ENCODE data around the gene SLC20A1. TPM values are rescaled to one million over a fixed set of nuclear protein-coding genes. Genes with fewer than 3 reads are reported as not detected.
"Not testable (repeated sequence)": the region's sequence is repeated elsewhere in the genome, so short reads cannot be mapped to it uniquely, and the experiment has no call there.

The SLC20A1 gene
- polyA plus RNA-seq (ENCODE audit: insufficient read length in 4 of 4), result 10 to 100 TPM; 26.7 to 47.8 (median 43.9) TPM

DNA sequence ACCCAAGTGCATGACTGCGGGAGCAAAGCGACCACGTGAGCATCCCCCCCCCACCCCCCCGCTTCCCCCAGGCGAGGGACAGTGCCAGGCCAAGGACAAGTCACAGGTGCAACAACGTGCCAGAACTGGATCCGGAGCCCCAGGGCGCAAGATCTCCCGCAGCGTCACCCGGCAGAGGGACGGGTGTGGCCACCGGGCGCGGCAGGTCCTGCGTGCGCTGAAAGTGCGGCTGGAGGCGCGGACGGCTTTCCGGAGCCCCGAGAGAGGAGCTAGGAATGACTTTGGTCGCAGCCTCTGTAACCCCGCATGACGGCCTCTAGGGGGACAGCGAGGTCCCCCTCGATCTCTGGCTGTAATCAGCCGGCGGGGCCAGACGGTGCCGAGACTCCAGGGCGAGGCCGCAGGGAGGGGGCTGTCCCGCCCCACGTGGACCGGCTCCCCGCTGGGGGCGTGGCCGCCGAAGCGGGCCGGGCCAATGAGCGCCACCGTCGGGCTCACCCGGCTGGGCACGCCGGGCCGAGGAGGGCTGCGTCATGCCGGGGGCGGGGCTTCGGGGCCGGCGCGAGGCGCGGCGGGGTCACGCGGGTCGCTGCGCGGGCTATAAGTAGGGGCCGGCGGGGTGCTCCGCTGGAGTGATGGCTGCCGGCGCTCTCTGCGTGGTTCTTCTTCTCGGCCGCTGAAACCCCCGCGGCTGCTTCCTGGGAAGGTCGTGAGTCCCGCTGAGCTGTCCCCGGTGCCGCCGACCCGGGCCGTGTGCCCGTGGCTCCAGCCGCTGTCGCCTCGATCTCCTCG, at the start of gene SLC20A1:
TSS of gene SLC20A1 (plus strand) at position 630 of the 792 bp plus-strand sequence. CDS start 890 bp downstream, outside the sequence.
- DNase-seq (ENCODE audit: low read depth in 4 of 4, low spot score in 3 of 4), result peak; percentile 75 to 83 (median 82)

- no peak for DNase-seq (ENCODE audit: low read depth in 4 of 4, low spot score in 3 of 4)
These were observed 48.0 kb upstream of the SLC20A1 start for GRCh38 chr2:112597537-112598322.

GRCh38 chr2:112600634-112601033, 45.1 kb upstream of the SLC20A1 start:
- no peak for DNase-seq (ENCODE audit: low read depth in 4 of 4, low spot score in 3 of 4)

DNA sequence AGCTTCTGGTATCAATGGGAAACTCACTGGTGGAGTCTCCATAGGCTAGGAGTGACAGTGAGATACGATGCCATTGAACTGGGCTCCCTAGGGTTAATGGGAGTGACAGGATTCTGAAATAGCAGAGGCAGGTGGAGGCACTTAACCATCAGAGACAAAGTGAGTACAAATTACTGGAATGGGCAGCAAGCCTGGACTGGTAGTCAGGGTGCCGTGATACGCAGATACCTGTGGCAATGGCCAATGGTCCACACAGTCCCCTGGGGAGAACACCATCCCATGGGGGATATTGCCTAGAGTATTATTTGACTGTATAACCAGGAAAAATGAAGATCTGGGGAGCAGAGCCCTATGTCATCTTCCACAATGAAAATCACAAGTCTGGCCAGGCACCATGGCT, 44.0 kb upstream of the SLC20A1 start:
- DNase-seq (ENCODE audit: low read depth in 4 of 4, low spot score in 3 of 4), result no peak

GRCh38 chr2:112602917-112603316, 42.8 kb upstream of the SLC20A1 start:
- no peak for DNase-seq (ENCODE audit: low read depth in 4 of 4, low spot score in 3 of 4)

GRCh38 chr2:112603731-112604130, 42.0 kb upstream of the SLC20A1 start:
- no peak for DNase-seq (ENCODE audit: low read depth in 4 of 4, low spot score in 3 of 4)

GRCh38 chr2:112604952-112605351, 40.8 kb upstream of the SLC20A1 start:
- no peak for DNase-seq (ENCODE audit: low read depth in 4 of 4, low spot score in 3 of 4)

DNA sequence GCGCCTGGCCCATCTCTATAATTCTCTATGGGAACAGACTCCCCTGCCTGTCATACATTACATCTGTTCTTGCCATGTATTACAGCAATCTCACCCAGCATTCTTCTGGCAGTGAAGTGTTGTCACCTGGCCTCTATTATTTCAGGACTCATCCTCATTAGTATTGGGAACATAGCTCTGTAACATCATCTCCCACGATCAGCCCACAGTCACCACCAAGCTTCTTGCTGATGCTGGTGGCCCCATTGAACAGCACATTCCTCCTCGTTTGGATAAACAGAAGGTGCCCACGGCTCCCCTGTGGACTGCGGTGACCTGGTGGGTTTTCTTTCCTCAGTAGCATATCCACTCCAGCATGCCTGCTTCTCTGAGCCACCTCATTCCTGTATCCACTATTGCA, 39.8 kb upstream of the SLC20A1 start:
- no peak for DNase-seq (ENCODE audit: low read depth in 4 of 4, low spot score in 3 of 4)

- no peak for DNase-seq (ENCODE audit: low read depth in 4 of 4, low spot score in 3 of 4)
These were observed 39.2 kb upstream of the SLC20A1 start for GRCh38 chr2:112606547-112606946.

DNA sequence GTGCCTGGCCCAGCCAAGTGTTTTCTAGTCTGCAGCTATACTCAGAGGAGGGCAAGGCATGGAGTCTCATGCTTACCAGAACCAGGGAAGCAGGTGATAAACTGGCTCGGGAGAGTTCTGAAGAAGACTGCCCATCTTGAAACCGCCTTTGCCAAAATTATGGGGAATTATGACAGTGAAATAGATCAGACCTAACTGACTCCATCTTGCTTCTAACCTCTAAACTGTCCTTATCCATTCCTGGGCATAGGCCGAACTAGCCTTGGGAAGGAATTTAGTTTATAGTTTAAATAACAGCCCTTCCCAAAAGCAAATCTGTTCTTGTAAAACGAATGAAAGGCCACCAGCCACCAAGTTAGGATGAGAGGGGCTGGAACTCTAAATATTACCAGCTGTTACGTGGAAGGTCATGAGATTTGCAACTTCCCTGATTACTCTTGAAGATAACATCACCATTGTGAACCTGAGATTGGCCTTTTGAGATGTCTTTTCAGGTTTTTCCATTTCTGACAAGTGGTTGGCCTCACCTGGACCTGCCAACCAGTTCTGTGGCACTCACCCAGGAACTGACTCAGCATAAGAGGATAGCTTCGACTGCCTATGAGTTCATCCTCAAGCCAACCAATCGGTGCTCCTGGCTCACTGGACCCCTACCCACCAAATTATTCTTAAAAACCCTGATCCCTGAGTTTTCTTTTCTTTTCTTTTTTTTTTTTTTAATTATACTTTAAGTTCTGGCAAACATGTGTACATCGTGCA, 37.9 kb upstream of the SLC20A1 start:
- DNase-seq (ENCODE audit: low read depth in 4 of 4, low spot score in 3 of 4), result no peak

DNA sequence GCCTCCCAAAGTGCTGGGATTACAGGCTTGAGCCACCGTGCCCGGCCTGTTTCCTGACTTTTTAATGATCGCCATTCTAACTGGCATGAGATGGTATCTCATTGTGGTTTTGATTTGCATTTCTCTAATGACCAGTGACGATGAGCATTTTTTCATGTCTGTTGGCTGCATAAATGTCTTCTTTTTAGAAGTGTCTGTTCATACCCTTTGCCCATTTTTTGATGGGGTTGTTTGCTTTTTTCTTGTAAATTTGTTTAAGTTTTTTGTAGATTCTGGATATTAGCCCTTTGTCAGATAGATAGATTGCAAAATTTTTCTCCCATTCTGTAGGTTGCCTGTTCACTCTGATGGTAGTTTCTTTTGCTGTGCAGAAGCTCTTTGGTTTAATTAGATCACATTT, 36.4 kb upstream of the SLC20A1 start:
- DNase-seq (ENCODE audit: low read depth in 4 of 4, low spot score in 3 of 4), result not testable (repeated sequence)

- DNase-seq (ENCODE audit: low read depth in 4 of 4, low spot score in 3 of 4), result not testable (repeated sequence)
These were observed 33.5 kb upstream of the SLC20A1 start for GRCh38 chr2:112612283-112612682.

DNA sequence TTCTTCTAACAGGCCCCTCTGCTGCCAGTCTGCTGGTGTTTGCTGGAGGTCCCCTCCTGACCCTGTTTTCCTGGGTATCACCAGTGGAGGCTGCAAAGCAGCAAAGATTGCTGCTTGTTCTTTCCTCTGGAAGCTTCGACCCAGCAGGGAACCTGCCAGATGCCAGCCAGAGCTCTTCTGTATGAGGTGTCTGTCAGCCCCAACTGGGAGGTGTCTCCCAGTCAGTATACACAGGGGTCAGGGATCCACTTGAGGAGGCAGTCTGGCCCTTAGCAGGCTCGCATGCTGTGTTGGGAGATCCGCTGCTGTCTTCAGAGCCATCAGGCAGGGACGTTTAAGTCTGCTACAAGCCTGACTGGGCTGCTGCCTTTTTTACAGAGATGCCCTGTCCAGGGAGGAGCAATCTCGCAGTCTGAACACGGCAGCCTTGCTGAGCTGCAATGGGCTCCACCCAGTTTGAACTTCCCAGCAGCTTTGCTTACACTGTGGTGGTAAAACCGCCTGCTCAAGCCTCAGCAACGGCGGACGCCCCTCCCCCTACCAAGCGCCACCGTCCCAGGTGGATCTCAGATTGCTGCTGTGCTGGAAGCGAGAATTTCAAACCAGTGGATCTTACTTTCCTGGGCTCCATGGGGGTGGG, 31.4 kb upstream of the SLC20A1 start:
- no peak for DNase-seq (ENCODE audit: low read depth in 4 of 4, low spot score in 3 of 4)

DNA sequence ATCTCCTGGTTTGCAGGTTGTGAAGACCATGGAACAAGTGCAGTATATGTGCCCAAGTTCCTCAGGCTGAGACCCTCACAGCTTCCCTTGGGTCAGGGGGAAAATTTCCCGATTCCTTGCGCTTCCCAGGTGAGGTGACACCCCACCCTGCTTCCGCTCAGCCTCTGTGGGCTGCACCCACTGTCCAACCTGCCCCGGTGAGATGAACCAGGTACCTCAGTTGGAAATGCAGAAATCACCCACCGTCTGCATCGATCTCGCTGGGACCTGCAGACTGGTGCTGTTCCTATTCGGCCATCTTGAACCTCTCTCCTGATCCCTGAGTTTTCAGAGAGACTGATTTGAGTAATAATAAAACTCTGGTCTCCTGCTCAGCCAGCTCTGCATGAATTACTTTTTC, 30.7 kb upstream of the SLC20A1 start:
- DNase-seq (ENCODE audit: low read depth in 4 of 4, low spot score in 3 of 4), result no peak

DNA sequence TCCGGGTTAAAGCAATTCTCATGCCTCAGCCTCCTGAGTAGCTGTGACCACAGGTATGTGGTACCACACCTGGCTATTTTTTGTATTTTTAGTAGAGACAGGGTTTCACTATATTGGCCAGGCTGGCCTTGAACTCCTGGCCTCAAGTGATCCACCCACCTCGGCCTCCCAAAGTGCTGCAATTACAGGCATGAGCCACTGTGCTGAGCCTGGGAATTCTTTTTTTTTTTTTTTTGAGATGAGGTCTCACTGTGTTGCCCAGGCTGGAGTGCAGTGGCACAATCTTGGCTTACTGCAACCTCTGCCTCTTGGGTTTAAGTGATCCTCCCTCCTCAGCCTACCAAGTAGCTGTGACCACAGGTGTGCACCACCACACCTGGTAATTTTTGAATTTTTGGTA, 29.9 kb upstream of the SLC20A1 start:
- not testable (repeated sequence) for DNase-seq (ENCODE audit: low read depth in 4 of 4, low spot score in 3 of 4)

DNA sequence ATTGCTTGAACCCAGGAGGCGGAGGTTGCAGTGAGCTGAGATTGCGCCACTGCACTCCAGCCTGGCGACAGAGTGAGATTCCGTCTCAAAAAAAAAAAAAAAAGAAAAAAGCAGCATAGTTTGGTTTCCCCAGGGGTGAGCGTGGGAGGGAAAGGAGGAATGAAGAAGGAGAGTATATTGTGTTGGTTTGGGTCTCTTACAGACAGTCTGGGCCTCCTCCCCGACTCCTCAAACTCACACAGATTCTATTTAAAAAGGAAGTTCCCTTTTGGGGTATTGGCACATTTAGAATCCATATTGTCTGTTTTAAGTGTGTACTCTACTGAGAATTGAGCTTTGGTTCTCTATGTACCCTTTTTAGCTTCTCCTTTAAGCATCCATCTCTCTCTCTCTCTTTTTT, 27.4 kb upstream of the SLC20A1 start:
- DNase-seq (ENCODE audit: low read depth in 4 of 4, low spot score in 3 of 4), result no peak

DNA sequence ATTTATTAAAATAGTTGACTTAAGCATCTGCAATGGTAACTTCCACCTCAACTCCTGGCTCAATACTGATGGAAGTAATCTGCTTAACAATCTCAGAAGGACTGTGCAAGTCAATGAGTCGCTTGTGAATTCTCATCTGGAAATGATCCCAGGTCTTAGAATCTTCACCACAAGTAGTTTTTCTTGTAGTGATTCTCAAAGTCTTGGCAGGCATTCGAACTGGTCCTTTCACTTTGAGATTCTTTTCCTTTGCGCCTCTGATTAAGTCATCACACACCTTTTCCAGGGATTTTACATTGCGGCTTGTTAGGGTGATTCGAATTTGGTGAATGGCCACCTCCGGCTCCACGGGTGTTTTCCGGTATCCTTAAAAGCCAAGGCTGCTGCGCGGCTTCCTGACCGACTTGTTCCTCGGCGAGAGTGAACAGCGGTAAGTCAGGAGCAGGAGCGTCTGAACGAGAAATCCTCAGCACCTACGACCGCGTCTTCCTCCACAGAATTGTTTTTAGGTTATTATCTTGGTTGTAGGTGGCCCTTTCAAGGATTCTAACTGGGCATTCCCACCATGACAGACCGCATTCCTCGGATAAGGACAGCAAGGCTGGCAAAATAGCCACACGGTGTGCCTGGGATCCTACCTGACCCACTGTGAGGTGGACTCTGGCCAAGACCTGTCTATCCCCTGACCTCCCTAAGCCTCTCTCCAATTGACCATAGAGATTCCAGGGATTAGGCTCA, 23.8 kb upstream of the SLC20A1 start:
- DNase-seq (ENCODE audit: low read depth in 4 of 4, low spot score in 3 of 4), result no peak

GRCh38 chr2:112622528-112622849, 23.2 kb upstream of the SLC20A1 start:
- no peak for DNase-seq (ENCODE audit: low read depth in 4 of 4, low spot score in 3 of 4)

GRCh38 chr2:112623913-112624777, 21.6 kb upstream of the SLC20A1 start:
- DNase-seq (ENCODE audit: low read depth in 4 of 4, low spot score in 3 of 4), result no peak

Data from left renal pelvis (tissue), 4 donors.